ELF-1 (cell line): ENCODE data around the gene HOXD10.
A peak's percentile ranks its signal among the peaks of the same experiment; 100 is the strongest.

Experiments
- DNase-seq: peaks from one replicate; pipeline ENCODE4 v3.0.0-alpha.2; 2016; ENCODE audit warnings: low read depth, low spot score

HOXD10 gene

GRCh38 chr2:176115883-176116813 lies at the start of gene HOXD10:
Gene HOXD10 (plus strand): TSS chr2:176116778. CDS start chr2:176116834, 56 bp downstream.
- DNase-seq = peak; percentile 85

GRCh38 chr2:176067589-176068418 lies 48.8 kb upstream of the HOXD10 start:
- no peak for DNase-seq

DNA sequence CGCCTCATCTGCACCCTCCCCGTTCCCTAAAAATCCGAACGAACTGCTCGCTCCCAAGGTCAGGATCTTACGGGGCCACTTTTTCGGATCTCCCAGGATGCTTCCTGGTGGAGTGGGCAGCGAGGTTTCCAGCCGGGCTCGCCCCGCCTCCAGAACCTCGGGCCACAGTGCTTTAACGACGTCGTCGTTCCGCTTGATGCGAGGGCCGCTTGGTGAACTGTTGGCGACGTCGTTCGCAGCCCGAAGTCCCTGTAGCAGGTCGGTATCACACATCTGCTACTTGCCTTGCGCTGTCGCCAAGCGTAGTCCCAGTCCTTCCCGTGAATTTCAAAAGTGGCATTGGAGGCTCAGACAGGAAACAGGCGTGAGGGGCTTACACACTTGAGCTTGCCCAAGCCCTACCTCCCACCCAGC lies 48.2 kb upstream of the HOXD10 start:
- peak; percentile 28 for DNase-seq

- no peak for DNase-seq
Observed at GRCh38 chr2:176071330-176072291, 45.0 kb upstream of the HOXD10 start.

- no peak for DNase-seq
Observed at GRCh38 chr2:176072292-176072669, 44.3 kb upstream of the HOXD10 start.

GRCh38 chr2:176072951-176073904 lies 43.4 kb upstream of the HOXD10 start:
- DNase-seq = peak; percentile 65

DNA sequence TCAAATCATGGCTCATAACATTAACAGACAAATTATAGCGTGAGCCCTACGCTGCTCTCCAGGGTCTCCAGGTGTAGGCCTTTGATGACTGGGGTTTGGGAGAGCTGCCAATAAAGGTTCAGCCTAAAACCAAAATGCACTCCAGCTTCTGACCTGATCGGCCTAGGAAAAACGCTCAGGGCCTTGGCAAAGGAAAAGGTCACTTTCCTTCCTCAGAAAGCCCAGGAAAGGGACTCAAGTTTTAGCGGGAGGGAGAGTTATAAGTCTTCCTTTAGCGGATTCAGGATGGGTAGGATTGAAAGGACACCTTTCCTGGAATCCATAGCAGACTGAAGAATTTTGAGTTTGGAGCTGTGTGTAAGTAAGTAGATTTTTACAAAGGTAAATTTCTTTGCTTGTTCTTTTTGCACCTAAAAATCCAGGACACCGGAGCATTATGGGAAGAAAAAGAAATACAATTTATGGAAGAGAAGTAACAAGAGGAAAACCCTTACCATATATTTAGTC lies 41.6 kb upstream of the HOXD10 start:
- DNase-seq = no peak

- peak; percentile 70 for DNase-seq
Observed at GRCh38 chr2:176075481-176075880, 41.1 kb upstream of the HOXD10 start.

DNA sequence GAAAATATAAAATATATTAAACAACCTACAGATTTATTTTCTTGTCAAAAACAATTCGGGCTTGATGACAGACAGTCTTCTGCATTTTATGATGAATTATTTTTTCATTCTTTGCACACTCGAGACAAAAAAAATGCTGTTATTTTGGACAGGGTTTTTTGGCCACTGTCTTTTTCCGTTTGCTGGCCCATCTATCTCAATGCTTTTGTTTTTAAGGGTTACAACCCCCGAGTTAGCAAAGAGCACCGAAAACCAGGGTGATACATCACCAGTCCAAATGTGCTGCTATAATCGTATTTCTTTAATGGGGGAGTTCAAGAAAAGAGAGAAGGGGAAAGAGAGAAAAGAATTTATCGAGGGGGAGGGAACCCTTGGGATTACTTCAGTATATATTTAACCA lies 40.5 kb upstream of the HOXD10 start:
- DNase-seq = no peak

- no peak for DNase-seq
Observed at GRCh38 chr2:176076796-176077195, 39.8 kb upstream of the HOXD10 start.

- peak; percentile 21 for DNase-seq
Observed at GRCh38 chr2:176078541-176079284, 37.9 kb upstream of the HOXD10 start.

DNA sequence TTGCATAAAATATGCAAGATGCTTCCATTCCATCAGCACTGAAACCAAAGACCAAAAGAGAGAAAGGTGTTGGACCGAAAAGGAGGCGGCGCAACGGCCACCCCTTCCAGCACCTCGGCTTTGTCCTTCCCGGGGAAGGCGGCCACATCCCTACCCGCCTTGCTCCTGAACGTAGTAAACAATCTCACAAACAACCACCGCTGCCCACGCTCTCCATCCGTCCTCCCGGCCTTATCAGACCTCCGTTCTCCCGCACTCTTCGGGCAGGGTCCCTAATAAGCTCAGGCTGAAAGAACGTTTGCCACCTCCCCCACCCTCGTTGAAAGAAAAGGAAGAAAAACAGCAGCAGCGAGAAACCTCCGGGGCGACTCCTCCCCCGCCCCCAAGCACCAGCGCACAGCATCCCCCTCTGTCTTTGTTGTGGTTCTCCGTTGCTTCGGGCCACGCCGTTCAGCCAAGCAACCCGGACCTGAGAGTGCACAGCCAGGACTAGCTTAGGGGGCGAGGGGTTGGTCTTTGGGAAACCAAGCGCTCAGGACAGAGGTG lies 37.2 kb upstream of the HOXD10 start:
- DNase-seq = peak; percentile 82

DNA sequence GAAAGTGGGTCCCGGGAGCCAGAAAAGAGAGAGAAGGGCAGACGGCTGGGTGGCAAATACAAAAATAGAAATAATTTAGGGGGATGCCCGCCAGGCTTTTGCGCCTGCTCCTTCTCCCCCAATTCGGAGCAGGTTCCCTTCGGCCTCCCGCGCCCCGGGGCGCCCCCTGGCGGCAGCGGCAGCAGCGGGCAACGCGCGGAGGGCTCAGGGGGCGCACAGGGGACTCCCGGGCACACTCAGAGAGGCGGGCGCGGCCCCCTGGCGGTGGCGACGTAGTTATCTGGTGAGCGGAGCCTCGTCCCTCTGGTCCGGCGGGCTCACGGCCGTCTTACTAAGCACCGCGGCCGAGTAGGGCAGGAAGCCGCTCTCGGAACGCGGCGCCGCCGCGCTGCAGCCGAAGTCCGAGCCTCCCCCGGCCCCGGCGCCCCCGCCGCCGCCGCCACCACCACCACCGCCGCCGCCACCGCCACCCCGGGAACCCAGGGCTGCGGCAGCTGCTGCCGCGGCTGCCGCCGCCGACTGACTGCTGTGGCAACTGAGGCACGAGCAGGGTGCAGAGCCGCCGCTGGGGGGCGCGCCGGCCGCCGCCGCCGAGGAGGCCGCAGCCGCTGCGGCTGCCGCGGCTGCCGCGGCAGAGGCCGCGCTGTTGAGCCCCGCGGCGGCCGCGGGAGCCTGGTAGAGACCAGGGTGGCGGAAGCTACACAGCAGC lies 36.6 kb upstream of the HOXD10 start:
- peak; percentile 93 for DNase-seq

GRCh38 chr2:176080540-176081375 lies 35.8 kb upstream of the HOXD10 start:
- DNase-seq = peak; percentile 60

- no peak for DNase-seq
Observed at GRCh38 chr2:176081376-176081836, 35.2 kb upstream of the HOXD10 start.

- peak; percentile 78 for DNase-seq
Observed at GRCh38 chr2:176081837-176082524, 34.6 kb upstream of the HOXD10 start.

- no peak for DNase-seq
Observed at GRCh38 chr2:176082525-176082823, 34.1 kb upstream of the HOXD10 start.
